Keratinocyte (primary cell): ENCODE data around the gene PCNT. TPM values are rescaled to one million over a fixed set of nuclear protein-coding genes. Genes with fewer than 3 reads are reported as not detected.

Experiments used
- DNase-seq: peaks from one replicate; pipeline ENCODE4 v3.0.0-alpha.2; 2011; ENCODE audit warnings: low read depth, missing footprints, low spot score
- FAIRE-seq: peaks from 2 replicates; lab custom pipeline; 2011; peaks lifted over from hg19 to GRCh38; lab: Jason Lieb, UNC
- H2AFZ ChIP-seq: 2 replicates; pipeline ENCODE4 v1.6.0; 2012; ENCODE audit warnings: low read length, control low read depth, inconsistent platforms; ENCODE audit not compliant: control insufficient read depth
- H3K27ac ChIP-seq: 2 replicates; pipeline ENCODE4 v1.5.1; 2011; ENCODE audit warnings: low read length; ENCODE audit not compliant: control insufficient read depth, insufficient read depth
- H3K27me3 ChIP-seq: 3 replicates; pipeline ENCODE4 v1.6.0; 2011; ENCODE audit warnings: low read length; ENCODE audit not compliant: control insufficient read depth, insufficient read depth; ENCODE audit errors: extremely low read depth
- H3K36me3 ChIP-seq, 2 experiments: 2 replicates in 1 of 2; 3 replicates in 1 of 2; pipeline ENCODE4 v1.5.1; 2011; ENCODE audit warnings: low read length in 2 of 2, mild to moderate bottlenecking in 1 of 2; ENCODE audit not compliant: control insufficient read depth in 2 of 2, insufficient read depth in 2 of 2; ENCODE audit errors: extremely low read depth in 1 of 2
- H3K4me1 ChIP-seq: 3 replicates; pipeline ENCODE4 v1.5.1; 2011; ENCODE audit warnings: low read length; ENCODE audit not compliant: control insufficient read depth, insufficient read depth; ENCODE audit errors: extremely low read depth
- H3K4me2 ChIP-seq: 3 replicates; pipeline ENCODE4 v1.6.0; 2011; ENCODE audit warnings: low read depth, low read length; ENCODE audit not compliant: control insufficient read depth, insufficient read depth; ENCODE audit errors: extremely low read depth
- H3K4me3 ChIP-seq, 3 experiments: fragments of 200-600 bp in 1 of 3; sonication (generic) in 1 of 3; 2 replicates in 2 of 3; 3 replicates in 1 of 3; pipeline ENCODE4 v1.5.1; 2011 to 2016; ENCODE audit warnings: low read length in 3 of 3, mild to moderate bottlenecking in 3 of 3, control low read depth in 2 of 3, inconsistent platforms in 1 of 3, low read depth in 1 of 3, mixed read lengths in 1 of 3, mixed run types in 1 of 3, moderate library complexity in 1 of 3; ENCODE audit not compliant: control insufficient read depth in 2 of 3, insufficient read depth in 2 of 3; ENCODE audit errors: extremely low read depth in 1 of 3
- H3K79me2 ChIP-seq: 2 replicates; pipeline ENCODE4 v1.6.0; 2012; ENCODE audit warnings: low read length; ENCODE audit not compliant: control insufficient read depth, insufficient read depth
- H3K9ac ChIP-seq: 3 replicates; pipeline ENCODE4 v1.6.0; 2011; ENCODE audit warnings: low read length; ENCODE audit not compliant: control insufficient read depth, insufficient read depth; ENCODE audit errors: extremely low read depth
- H3K9me1 ChIP-seq: 3 replicates; pipeline ENCODE4 v1.6.0; 2011; ENCODE audit warnings: low read length; ENCODE audit not compliant: control insufficient read depth, insufficient read depth; ENCODE audit errors: extremely low read depth
- H3K9me3 ChIP-seq: 2 replicates; pipeline ENCODE4 v1.5.1; 2012; ENCODE audit warnings: low read depth, low read length; ENCODE audit not compliant: control insufficient read depth
- H4K20me1 ChIP-seq: 3 replicates; pipeline ENCODE4 v1.6.0; 2011; ENCODE audit warnings: low read length; ENCODE audit not compliant: control insufficient read depth, insufficient read depth; ENCODE audit errors: extremely low read depth
- CTCF ChIP-seq, 3 experiments: IDR thresholded peaks in 1 of 3; conservative IDR thresholded peaks in 1 of 3; optimal IDR thresholded peaks in 1 of 3; 2 replicates in 2 of 3; 3 replicates in 1 of 3; pipeline versions ENCODE3 to v1.5.1; 2011; ENCODE audit warnings: low read length in 3 of 3, mild to moderate bottlenecking in 3 of 3, moderate library complexity in 2 of 3, control low read depth in 1 of 3, inconsistent platforms in 1 of 3; ENCODE audit not compliant: insufficient read depth in 2 of 3; ENCODE audit errors: extremely low read depth in 1 of 3
- EZH2 ChIP-seq: IDR thresholded peaks from one replicate; pipeline ENCODE4 v1.6.1; 2012; ENCODE audit warnings: inconsistent platforms, mild to moderate bottlenecking, low read length, moderate library complexity
- dilution Hi-C: fragments of 300-500 bp; cut with MboI; formaldehyde crosslinking; loops from one replicate; pipeline ENCODE4 v1.7.0; 2020; ENCODE audit warnings: low sequenced_read_pairs; ENCODE audit not compliant: extremely low pct_ligation_motif_present
- polyA plus RNA-seq, 5 experiments: library from polyadenylated mRNA; depleted of rRNA in 3 of 5; stranded (reverse) in 3 of 5; stranded (forward) in 1 of 5; unstranded in 1 of 5; fragments of >200 nt; gene quantifications; 1 replicate in 1 of 5; 2 replicates in 3 of 5; 3 replicates in 1 of 5; pipeline versions ENCODE4 v1.2.1 to v1.2.3, GENCODE V29; 2011 to 2012; ENCODE audit warnings: missing spikeins in 2 of 5, low read depth in 1 of 5, low replicate concordance in 1 of 5

PCNT gene
- polyA plus RNA-seq, 1 donor (not counting 4 experiments of a cell fraction or from before 2014, with no cell fraction given) = 9.8 TPM

- Histone ChIP-seq H3K9ac (no peak overlapping the region), H3K4me2 (no peak overlapping the region), H3K9me3 (no peaks in the 10 kb centered on the region), H3K4me3 (no peak overlapping the region), H2AFZ (no peak overlapping the region), H4K20me1 (no peaks in the 10 kb centered on the region), H3K27ac (no peak overlapping the region), H3K9me1 (no peaks in the 10 kb centered on the region), H3K27me3 (no peaks in the 10 kb centered on the region), H3K4me1 (no peaks in the 10 kb centered on the region), H3K79me2 (no peaks in the 10 kb centered on the region), H3K36me3 (peaks cover 23 to 30% of the 10 kb centered on the region in 2 experiments)
- TF ChIP-seq CTCF (optimal IDR thresholded peaks at IDR 0.05 in 1 of 3, IDR thresholded peaks at IDR 0.05 in 1 of 3, conservative IDR thresholded peaks at IDR 0.05 in 1 of 3; ENCODE audit: extremely low read depth in 1 of 3, insufficient read depth in 2 of 3, low read length in 3 of 3) = no peak
- TF ChIP-seq EZH2 = no peak
- FAIRE-seq (no peak), DNase-seq (no peak)
- dilution Hi-C loops = no loop called here
These were observed 100.7 kb downstream of the PCNT start for GRCh38 chr21:46424621-46425020.

GRCh38 chr21:46425041-46425440, 101.1 kb downstream of the PCNT start:
- no peaks in the 10 kb centered on the region for H3K9me1 ChIP-seq
- FAIRE-seq (no peak), DNase-seq (no peak)
- no peaks in the 10 kb centered on the region for H3K4me1 ChIP-seq
- H3K36me3 ChIP-seq = peaks cover 26 to 32% of the 10 kb centered on the region in 2 experiments
- no peak overlapping the region for H2AFZ ChIP-seq
- no peaks in the 10 kb centered on the region for H3K9me3 ChIP-seq
- H4K20me1 ChIP-seq = no peaks in the 10 kb centered on the region
- no peak overlapping the region for H3K27ac ChIP-seq
- no peaks in the 10 kb centered on the region for H3K27me3 ChIP-seq
- H3K79me2 ChIP-seq = no peaks in the 10 kb centered on the region
- TF ChIP-seq EZH2 (no peak), CTCF (optimal IDR thresholded peaks at IDR 0.05 in 1 of 3, IDR thresholded peaks at IDR 0.05 in 1 of 3, conservative IDR thresholded peaks at IDR 0.05 in 1 of 3; ENCODE audit: extremely low read depth in 1 of 3, insufficient read depth in 2 of 3, low read length in 3 of 3) (no peak)
- H3K9ac ChIP-seq = no peak overlapping the region
- dilution Hi-C loops = no loop called here
- no peak overlapping the region for H3K4me2 ChIP-seq
- H3K4me3 ChIP-seq = no peak overlapping the region
